Uterus (tissue), 2 donors: ENCODE data around the gene ZNF780B.

Experiments
- CTCF ChIP-seq, 4 experiments: fragments of 200-600 bp in 2 of 4; fragments of 450-650 bp in 2 of 4; sonication (generic) in 2 of 4; IDR thresholded peaks; one replicate each; pipeline ENCODE4 v1.5.1; 2016 to 2019; ENCODE audit warnings: antibody characterized with exemption in 4 of 4, mild to moderate bottlenecking in 2 of 4, moderate library complexity in 1 of 4
- POLR2A ChIP-seq, 2 donors: fragments of 450-650 bp; IDR thresholded peaks; one replicate each; pipeline ENCODE4 v1.6.1; 2016; ENCODE audit warnings: antibody characterized with exemption in 2 of 2, mild to moderate bottlenecking in 1 of 2, moderate library complexity in 1 of 2

DNA sequence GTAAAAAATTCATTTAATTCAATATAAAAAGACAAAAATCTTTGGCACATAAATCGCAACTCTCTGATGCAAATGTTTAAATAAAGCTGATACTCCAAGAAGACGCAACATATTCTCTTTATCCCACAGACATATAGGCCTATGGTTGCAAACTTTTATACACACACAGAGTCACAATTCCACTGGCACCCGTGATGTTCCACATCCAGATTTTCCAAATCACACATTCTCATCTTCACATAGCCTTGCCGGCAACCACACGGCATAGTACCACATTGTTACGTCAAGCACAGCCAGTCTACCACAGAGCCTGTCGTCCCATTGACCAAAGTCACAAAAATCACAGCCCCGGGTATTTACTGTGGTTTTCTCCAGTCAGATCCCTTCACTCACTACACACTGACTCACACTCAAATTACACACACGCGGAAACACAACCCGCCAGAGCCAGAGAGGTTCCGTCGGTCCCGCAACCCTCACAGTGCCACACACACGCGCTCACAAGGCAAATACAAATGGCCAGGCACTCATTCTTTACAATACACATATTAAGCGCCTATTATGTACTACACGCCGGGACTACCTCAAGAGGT lies 59.7 kb downstream of the ZNF780B start:
- TF ChIP-seq POLR2A (IDR thresholded peaks at IDR 0.05) (no peak), CTCF (IDR thresholded peaks at IDR 0.05) (no peak)
